Stimulated activated CD4-positive, alpha-beta T cell treated with anti-CD3 and anti-CD28 coated beads, Interleukin-1b, Interleukin-23, amount 100 ng/mL, for 48 hours (primary cell): ENCODE measurements around the gene CEP290.

Source experiments
- DNase-seq: peaks from one replicate; pipeline ENCODE4 v3.0.0-alpha.2; 2020

CEP290 gene, protein sequence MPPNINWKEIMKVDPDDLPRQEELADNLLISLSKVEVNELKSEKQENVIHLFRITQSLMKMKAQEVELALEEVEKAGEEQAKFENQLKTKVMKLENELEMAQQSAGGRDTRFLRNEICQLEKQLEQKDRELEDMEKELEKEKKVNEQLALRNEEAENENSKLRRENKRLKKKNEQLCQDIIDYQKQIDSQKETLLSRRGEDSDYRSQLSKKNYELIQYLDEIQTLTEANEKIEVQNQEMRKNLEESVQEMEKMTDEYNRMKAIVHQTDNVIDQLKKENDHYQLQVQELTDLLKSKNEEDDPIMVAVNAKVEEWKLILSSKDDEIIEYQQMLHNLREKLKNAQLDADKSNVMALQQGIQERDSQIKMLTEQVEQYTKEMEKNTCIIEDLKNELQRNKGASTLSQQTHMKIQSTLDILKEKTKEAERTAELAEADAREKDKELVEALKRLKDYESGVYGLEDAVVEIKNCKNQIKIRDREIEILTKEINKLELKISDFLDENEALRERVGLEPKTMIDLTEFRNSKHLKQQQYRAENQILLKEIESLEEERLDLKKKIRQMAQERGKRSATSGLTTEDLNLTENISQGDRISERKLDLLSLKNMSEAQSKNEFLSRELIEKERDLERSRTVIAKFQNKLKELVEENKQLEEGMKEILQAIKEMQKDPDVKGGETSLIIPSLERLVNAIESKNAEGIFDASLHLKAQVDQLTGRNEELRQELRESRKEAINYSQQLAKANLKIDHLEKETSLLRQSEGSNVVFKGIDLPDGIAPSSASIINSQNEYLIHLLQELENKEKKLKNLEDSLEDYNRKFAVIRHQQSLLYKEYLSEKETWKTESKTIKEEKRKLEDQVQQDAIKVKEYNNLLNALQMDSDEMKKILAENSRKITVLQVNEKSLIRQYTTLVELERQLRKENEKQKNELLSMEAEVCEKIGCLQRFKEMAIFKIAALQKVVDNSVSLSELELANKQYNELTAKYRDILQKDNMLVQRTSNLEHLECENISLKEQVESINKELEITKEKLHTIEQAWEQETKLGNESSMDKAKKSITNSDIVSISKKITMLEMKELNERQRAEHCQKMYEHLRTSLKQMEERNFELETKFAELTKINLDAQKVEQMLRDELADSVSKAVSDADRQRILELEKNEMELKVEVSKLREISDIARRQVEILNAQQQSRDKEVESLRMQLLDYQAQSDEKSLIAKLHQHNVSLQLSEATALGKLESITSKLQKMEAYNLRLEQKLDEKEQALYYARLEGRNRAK (N-terminal part only)

DNA sequence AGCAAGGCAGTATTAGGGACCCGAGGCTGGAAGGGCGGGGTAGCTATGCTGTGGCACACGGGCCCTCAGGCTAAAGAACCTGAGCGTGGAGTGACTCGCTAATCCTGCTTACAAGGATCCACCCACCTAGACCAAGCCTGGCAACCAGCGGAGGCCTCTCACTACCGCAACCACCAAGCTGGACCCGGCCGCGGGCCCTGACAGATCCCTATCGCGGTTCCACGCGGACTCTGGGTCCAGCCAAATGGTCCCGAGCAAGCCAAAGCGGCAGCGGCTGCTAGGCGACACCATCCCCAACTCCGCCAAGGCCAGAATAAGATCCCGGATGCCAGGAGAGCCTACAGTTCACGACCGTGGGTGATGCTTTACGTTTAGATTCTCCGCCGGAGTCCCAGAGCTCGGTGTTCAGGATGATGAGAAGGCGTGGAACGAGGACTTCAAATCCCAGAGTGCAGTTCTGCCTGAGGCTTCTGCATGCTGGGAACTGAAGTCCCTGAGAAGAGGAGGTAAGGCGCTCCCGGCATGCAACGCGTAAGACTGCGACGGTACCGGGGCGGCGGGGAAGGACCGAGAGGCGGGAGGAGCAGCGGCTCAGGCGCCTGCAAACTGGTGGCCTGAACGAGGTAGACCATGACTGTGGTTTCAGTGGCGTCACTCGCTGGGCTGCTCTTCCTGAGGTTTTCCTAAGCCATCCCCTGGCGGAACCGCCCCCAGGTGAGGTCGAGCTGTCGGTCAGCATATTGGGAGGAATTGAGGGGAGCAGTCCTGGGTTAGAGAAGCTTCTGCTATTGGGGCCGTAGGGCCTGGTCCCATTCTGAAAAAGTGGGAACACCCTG is at the start of gene CEP290, which contains the start of gene TMTC3:
TSS of gene CEP290 (minus strand) at position 315 of the 836 bp plus-strand sequence. CDS start 781 bp downstream, outside the sequence.
TSS of gene TMTC3 (plus strand) at position 534 of the 836 bp plus-strand sequence. CDS start 6,009 bp downstream, outside the sequence.
- peak; percentile 95 for DNase-seq

DNA sequence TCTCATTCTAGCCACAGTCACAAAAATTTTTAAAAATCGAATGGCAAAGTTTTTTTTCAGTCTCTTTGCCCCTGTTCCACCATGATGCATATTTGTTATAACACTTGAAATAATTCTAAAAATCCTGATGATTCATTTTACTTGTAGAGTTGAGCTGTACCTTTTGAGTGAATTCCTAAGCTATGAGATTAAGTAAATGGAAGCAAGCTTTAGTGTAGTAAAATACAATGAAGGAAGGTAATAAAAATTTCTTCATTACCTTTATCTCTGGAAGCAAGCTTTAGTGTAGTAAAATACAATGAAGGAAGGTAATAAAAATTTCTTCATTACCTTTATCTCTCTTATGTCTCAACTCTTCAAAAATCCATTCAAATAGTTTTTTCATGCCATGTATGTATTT is 46.3 kb upstream of the CEP290 start:
- DNase-seq, result no peak

DNA sequence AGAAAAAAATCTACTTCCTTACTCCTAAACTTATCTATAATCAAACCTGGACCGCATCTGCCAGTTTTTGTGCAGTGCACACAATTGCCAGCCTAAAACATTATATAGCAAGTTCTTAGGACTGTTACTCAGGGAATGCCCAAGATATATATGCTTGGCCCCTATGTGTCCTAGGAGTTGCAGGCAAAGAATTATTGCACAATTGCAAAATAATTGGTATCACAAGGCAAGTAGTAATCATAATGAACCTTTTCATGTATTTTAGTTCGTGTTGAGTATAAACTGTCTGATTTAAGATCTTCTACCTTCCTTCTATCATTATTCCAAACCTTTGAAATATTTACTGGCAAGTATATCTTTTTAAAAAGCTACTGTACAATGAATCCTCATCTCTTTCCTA is 45.7 kb upstream of the CEP290 start:
- DNase-seq, result no peak

DNA sequence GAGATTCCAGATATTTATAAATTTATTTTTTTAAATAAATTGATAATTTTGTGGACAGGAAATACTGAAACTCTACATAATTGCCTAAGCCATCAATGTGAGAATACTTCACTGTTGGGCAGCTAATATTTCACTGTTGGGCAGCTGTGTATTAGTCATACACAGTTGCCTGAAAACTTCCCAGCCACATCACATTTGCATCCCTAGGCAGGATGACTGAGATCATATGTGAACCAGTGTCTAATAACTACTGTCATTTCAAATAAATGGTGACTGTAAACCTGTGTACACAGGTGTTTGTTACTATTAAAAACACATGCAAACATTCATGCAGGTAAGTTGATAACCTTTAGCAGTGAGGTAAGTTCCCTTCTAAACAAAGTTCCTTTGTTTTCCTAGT is 44.1 kb upstream of the CEP290 start:
- no peak for DNase-seq

DNA sequence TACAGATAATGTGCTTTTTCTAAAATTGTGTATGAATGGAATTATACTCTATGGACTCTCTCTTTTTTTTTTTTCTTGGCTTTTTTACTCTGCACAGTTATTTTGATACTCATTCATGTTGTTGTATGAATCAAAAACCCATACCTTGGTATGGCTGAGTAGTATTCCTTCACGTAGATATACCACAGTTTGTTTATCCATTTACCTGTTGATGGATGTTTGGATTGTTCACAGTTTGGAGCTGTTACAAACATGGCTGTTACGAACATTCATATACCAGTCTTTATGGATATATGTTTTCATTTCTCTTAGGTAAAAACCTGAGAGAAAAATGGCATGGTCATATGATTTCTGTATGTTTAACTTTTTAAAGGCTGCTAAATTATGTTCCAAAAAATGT is 43.4 kb upstream of the CEP290 start:
- DNase-seq, result no peak

DNA sequence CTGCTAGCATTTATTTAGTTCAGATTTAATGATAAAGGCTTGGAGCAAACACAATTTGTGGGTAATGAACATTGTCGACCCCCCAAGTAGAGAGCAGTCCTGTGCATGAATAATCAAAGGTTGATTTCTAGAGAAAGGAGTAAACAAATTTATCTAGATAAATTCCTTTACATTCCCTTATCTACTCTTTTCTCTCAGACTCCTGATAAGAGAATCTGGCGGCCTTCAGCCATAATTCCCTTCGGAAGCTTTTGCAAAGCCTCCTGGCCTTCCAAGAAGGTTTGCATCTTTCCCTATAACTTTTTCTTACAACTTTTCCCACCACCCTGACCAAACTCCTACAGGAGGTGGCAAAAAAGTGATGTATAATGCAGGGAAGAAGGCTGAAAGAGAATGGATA is 42.3 kb upstream of the CEP290 start:
- DNase-seq, result no peak

DNA sequence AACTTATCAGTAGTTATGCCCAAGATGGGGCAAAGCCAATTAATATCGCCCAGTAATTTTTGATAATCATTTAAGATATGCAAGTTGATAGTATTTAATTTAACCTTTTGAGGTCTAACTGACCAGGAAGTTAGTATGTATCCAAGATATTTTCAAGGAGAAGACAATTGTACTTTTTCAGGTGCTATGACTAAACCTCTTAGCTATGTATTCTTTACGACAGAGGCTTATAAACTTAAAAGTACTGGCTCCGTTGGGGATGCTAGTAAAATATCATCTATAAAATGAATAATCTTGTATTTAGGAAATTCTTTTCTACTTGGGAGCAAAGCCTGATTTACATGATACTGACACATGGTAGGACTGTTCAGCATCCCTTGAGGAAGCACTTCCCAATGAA is 40.5 kb upstream of the CEP290 start:
- DNase-seq, result no peak

DNA sequence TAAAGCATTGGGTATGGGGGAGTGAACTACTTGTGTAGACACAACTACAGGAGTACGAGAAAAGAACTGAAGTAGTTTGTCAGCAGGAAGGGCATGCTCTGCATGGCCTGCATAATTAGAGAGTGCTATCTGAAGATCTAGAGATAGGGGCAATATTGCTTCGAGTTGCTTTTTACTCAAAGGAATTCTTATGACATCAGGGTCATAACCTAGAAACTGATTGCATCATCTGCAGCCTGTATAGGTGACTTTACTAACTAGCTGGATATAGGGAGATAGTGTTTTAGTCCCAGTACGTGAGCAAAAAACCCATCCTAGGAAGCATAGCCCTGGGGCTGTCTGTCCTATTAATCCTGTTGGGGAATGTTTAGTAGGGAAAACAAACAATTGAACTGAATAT is 40.0 kb upstream of the CEP290 start:
- no peak for DNase-seq

DNA sequence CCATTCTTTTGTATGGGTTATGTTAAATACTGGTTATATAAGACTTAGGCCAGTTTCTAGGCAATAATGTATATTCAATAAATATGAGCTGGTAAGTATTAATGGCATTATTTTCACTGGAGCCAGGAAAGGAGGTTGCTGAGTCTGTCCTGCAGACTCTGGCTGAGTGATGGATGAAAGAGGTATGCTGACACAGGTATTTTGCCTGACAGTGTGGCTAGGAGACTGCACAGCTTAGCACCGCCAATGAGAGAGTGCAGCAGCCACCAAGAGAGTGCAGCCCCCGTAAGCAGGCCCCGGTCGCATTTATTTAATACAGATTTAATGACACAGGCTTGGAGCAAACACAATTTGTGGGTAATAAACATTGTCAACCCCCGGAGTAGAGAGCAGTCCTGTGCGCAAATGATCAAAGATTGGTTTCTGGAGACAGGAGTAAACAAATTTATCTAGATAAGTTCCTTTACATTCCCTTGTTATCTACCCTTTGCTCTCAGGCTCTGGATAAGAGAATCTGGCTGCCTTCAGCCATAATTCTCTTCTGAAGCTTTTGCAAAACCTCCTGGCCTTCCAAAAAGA is 37.6 kb upstream of the CEP290 start:
- DNase-seq, result no peak

DNA sequence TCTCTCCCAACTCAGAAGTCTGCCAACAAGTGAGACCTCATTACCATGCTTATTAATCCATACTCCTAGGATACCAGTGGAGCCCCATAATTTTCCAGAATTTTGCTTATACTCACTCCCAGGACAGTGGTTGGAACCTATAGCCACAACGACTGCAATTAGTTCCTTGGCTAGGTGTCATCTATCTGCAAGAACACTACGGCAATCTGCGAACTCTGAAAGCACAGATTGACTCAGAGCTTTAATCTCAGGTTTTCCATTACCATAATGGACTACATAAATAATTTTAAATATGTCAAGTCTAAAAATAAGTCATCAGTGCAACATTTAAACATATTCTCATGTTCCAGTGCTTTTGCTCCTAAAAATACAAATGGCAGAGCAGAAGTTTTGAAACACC is 33.7 kb upstream of the CEP290 start:
- no peak for DNase-seq

DNA sequence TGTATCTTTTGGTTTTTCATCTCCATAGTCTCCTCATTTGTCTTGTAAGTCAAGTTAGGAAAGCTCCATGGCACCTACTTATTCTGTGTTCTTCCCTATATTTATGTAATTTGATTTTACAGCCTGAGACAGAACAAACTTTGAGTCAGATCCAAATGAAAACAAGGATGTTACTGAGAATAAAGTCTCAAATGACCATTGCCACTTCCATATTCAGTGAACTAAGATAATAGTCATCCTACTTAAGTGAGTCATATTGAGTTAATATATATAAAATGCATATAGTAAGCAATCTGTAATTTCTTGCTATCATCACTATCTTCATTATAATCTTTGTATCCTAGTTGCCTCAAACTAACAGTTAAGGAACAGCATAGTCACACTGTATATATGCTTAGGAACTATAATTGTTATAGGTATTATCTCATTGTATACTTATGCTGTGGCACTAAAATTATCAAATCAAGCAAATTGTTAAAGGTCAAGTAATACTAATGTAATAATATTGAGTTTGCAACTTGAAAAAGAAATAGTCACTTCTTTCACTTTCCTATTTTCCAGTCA is 31.0 kb upstream of the CEP290 start:
- DNase-seq, result no peak

DNA sequence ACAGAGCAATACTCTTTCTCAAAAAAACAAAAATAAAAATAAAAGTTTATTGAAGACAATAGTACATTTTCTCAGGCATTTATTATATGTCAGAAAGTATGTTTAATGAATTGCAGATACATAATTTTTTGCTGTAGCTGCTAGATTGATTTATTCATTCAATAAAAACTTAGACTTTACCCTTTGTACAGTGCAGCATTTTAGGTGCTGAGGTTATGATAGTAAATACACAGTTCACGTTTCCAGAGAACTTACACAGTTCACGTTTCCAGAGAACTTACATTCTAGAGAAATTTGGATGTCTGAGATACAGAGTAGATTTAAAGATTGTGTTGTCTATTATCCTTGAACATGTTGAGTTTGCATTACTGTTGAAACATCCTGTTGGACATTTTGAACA is 25.5 kb upstream of the CEP290 start:
- DNase-seq, result no peak

DNA sequence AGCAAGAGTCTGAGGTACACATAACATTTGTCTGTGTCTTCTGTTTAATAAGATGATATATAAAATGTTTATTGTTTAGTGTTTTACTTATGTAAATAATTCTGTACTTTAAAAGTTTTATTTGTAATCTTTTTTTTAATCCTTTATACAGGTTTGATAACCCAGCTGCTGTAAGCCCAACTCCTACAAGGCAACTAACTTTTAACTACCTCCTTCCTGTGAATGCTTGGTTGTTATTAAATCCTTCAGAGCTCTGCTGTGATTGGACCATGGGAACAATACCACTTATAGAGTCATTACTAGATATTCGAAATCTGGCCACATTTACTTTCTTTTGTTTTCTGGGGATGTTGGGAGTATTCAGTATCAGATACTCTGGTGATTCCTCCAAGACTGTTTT is 24.3 kb upstream of the CEP290 start:
- no peak for DNase-seq

DNA sequence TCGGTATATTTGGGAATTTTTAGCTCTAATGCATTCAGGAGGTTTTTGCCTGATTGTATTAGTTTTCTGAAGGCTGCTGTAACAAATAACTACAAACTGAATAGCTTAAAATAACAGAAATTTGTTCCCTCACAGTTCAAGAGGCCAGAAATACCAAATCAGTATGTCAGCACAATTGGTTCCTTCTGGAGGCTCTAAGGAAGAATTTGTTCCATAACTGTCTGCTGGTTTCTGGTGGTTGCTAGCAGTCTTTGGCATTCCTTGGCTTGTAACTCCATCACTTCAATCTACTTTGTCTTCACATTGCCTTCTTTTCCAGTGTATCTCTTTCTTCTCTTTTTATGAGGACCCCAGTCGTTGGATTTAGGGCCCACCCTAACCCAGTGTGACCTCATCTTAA is 21.5 kb upstream of the CEP290 start:
- no peak for DNase-seq

DNA sequence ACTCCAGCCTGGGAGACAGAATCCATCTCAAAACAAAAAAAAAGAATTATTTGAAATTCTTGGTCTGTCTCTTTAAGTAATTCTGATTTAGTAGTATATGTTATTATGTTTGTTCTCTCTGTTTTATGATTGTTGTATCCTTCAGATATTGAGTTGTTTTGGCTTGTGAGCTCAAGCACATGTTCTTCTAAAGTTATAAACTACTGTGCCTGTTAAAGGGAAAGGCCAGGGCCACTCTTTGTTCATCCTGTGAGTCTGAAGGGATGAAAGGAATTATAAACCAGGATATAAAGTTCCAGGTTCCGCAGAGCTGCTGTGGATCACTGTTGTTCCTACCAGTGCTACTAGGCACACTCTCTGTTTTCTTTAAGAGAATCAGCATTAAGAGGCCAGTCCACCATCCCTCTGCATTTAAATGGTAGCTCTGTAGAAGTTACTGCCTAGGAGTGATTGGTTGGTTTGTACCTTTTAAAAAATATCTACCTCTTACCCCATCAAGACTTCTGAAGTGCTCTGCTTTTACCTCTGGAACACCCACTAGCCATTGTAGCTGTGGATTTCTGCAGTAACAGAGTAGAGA is 14.3 kb upstream of the CEP290 start:
- DNase-seq, result no peak

DNA sequence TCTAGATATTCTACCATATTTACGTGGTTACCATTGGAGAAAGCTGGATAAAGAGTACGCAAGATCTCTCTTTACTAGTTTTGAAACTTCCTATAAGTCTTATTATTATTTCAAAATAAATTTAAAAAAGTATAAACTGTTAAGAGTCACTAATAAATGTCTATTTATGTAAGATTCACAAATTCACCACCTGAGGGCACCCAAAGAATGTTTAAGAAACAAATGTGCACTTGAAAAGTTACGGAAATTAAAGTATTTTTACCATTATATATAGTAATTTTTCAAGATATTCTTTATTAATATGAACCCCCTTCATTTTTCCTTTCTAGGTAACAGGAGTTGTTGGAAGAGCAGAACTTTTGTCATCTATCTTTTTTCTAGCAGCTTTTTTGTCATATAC is 12.1 kb upstream of the CEP290 start:
- DNase-seq, result no peak

DNA sequence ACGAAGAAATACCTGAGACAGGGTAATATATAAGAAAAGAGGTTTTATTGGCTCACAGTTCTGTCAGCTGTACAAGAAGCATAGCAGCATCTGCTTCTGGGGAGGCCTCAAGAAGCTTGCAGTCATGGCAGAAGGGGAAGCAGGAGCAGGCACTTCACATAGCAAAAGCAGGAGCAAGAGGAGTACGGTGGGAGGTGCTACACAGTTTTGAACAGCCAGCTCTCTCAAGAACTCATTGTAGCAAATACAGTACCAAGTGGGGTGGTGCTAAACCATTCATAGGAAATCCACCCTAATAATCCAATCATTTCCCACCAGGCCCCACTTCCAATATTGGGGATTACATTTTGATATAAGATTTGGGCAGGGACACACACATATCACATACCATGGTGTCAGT is 8.2 kb upstream of the CEP290 start:
- DNase-seq, result no peak

DNA sequence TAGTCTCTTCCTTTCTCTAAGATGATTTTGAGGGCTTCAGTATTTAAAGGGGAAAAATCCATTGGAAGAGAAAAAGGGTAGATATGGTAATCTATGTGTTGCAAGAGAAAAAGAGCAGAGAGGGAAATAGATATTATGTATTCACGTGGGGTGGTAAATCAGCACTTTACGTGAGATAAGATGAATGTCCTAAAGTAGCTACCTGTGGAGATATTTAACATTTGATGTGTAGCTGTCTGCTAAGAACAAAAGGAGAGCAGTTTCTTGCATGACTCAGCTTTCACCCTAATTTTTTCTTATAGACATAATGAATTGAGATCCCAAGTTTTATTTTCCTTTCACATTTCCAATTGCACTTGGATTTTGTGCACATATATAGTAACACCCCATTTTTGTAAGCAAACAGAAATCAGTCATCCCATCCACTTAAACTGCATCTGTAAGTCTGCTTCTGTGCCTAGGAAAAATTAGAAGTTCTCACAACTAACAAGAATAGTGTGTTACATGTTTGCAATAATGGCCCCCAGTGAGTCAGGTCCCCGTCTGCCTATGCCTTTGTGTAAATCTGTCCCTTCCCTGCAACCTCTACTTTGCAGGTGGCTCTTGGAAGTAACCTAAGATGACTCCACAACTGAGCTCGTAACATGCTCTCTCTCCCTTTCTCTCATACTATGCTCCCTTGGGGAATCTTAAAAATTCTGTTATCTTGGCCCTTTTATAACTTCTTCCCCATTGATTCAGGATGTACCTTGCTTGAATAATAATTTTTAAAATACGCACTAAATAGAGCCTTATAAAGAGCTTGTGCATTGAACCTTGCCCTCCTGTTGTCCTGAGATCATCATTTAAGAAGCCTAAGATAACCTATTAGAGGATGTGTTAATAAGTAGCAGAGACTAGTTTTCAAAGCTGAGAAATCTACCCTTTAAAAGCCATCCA is 3.9 kb upstream of the CEP290 start:
- DNase-seq, result no peak

DNA sequence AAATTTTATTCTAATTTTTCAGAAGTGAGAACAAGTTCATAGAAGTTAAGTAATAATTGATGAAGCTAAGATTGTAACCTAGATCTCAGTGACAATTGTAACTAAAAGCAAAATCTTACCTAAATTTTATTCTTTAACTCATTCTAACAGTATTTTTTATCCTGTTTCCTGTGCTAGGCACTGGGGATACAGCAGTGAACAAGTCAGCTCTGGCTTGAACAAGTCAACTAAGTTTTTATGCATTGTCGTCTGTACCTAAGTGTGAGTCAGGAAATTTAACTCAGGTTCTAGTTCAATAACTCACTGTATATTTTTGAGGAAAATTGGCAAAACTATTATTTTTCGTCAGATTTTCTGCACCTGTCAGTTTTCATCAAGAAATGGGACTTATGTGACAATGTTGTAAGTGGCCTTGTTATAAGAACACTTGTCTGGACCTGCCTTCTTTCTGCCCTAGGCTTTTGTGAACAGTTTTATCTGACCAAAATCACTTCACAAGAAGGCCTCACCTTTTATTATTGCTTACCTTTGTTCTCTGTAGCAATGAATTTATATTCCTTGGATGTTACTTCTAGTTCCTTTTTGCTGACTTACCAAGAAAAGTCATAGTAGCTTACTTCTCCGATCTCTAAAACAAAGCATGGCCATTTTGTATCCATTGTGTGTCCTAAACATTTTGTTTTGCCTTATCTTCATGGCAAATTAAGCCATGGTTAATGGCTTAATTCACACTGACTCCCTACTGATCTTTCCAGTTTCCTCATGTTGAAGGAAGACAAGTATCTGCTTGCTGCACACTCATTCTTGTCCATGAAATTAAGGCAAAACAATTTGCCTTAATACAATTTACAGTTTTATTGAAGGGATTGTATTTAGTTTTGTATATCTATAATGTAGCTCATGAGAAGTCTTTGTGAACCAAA is 2.9 kb upstream of the CEP290 start:
- no peak for DNase-seq
